Hepatocyte (in vitro differentiated cells): ENCODE measurements around the gene NUMB. TPM values are rescaled to one million over a fixed set of nuclear protein-coding genes. Genes with fewer than 3 reads are reported as not detected.

Experiments used
- DNase-seq: peaks from one replicate; pipeline ENCODE4 v3.0.0-alpha.2; 2016; ENCODE audit warnings: low spot score
- H2AFZ ChIP-seq: fragments of 200-600 bp; sonication (generic); 2 replicates; pipeline ENCODE4 v1.6.0; 2016; ENCODE audit warnings: antibody characterized with exemption, mild to moderate bottlenecking
- H3K27ac ChIP-seq: fragments of 200-600 bp; sonication (generic); 2 replicates; pipeline ENCODE4 v1.5.1; 2016; ENCODE audit warnings: mild to moderate bottlenecking
- H3K27me3 ChIP-seq: fragments of 200-600 bp; sonication (generic); 2 replicates; pipeline ENCODE4 v1.6.1; 2016
- H3K36me3 ChIP-seq: fragments of 200-600 bp; sonication (generic); replicated peaks from 2 replicates; pipeline ENCODE4 v1.5.1; 2016; ENCODE audit warnings: low read depth; ENCODE audit not compliant: insufficient read depth
- H3K4me1 ChIP-seq: fragments of 200-600 bp; sonication (generic); 2 replicates; pipeline ENCODE4 v1.5.1; 2016; ENCODE audit warnings: mild to moderate bottlenecking, moderate library complexity; ENCODE audit not compliant: insufficient read depth
- H3K4me2 ChIP-seq: fragments of 200-600 bp; sonication (generic); 2 replicates; pipeline ENCODE4 v1.6.0; 2016
- H3K4me3 ChIP-seq: fragments of 200-600 bp; sonication (generic); 2 replicates; pipeline ENCODE4 v1.5.1; 2016; ENCODE audit warnings: mild to moderate bottlenecking
- H3K79me2 ChIP-seq: fragments of 200-600 bp; sonication (generic); 2 replicates; pipeline ENCODE4 v1.6.0; 2017; ENCODE audit warnings: mild to moderate bottlenecking
- H3K9me2 ChIP-seq: fragments of 200-600 bp; sonication (generic); replicated peaks from 2 replicates; pipeline ENCODE4 v1.6.0; 2017; ENCODE audit warnings: mild to moderate bottlenecking; ENCODE audit not compliant: insufficient read depth
- H3K9me3 ChIP-seq: fragments of 200-600 bp; sonication (generic); 2 replicates; pipeline ENCODE4 v1.5.1; 2016; ENCODE audit warnings: low read depth, mild to moderate bottlenecking
- H4K20me1 ChIP-seq: fragments of 200-600 bp; sonication (generic); 2 replicates; pipeline ENCODE4 v1.6.0; 2016; ENCODE audit warnings: mild to moderate bottlenecking; ENCODE audit not compliant: insufficient read depth, poor library complexity, severe bottlenecking
- EZH2 ChIP-seq: fragments of 200-600 bp; sonication (generic); IDR thresholded peaks from 2 replicates; pipeline ENCODE4 v1.6.1; 2016; ENCODE audit warnings: antibody characterized with exemption, mild to moderate bottlenecking, borderline replicate concordance
- EZH2phosphoT487 ChIP-seq: fragments of 200-600 bp; sonication (generic); IDR thresholded peaks from one replicate; pipeline ENCODE4 v1.6.1; 2018; ENCODE audit warnings: antibody characterized with exemption, mild to moderate bottlenecking, low read depth, moderate library complexity; ENCODE audit not compliant: unreplicated experiment, severe bottlenecking
- WGBS: methylation state at CpG from one replicate; pipeline ENCODE4 v1.1.6; 2016; ENCODE audit warnings: low lambda C conversion rate; ENCODE audit errors: missing lambda C conversion rate; 5-methylcytosine and 5-hydroxymethylcytosine counted together
- polyA plus RNA-seq: library from polyadenylated mRNA; unstranded; fragments of >200 nt; fragmentation: Nextera tagmentation; extraction: Ambion mirVana; gene quantifications from 2 replicates; pipeline ENCODE4 v1.2.1, GENCODE V29; 2016
- total RNA-seq: library from RNA; depleted of rRNA; stranded (reverse); fragments of >200 nt; gene quantifications from 2 replicates; pipeline ENCODE4 v1.2.3, GENCODE V29; 2014
- TF ChIP-seq, protein P1 (sequence below): fragments of 200-600 bp; sonication (generic); IDR thresholded peaks from 2 replicates; pipeline ENCODE4 v1.5.1; 2016; ENCODE audit warnings: antibody characterized with exemption, mild to moderate bottlenecking; ENCODE audit not compliant: poor library complexity

The NUMB gene
- total and polyA plus RNA-seq, 2 experiments from 2014 or later, result 35.3 to 45.8 TPM

DNA sequence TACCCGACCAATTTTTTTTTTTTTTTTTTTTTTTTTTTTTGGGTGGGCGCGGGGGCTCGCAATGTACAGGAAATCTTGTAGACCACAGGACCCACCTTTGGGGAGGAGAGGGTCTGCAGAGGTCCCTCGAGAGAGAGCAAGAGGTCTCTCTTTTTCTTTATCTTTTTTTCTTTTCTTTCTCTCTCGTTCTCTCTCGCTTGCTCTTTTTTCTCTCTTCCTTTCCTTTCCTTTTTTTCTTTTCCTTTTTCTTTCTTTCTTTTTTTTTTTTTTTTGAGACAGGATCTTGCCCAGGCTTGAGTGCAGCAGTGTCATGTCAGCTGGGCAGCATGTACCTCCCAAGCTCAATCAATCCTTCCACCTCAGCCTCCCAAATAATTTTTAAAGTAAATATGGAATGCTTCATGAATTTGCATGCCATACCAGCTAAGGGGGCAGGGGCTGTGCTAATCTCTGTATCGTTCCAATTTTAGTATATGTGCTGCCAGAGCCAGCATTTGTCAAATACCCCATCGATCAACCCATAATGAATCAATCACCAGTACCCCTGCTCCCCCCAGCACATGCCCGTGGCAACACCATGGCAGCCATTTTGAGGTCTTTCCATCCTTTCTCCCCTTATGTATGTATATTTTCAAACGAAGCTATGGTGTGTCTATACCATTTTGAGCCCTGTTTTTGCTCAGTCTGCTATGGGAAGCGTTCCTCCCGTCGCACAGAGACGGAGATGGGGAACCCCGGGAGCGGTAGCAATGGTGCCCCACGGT lies 211.8 kb downstream of the NUMB start:
- Histone ChIP-seq H3K36me3 (no peaks in the 10 kb centered on the region), H3K9me2 (no peaks in the 10 kb centered on the region), H3K4me3 (peak overlapping the region; percentile 23), H3K79me2 (no peaks in the 10 kb centered on the region), H3K9me3 (no peaks in the 10 kb centered on the region), H3K4me1 (peaks cover 5% of the 10 kb centered on the region), H3K27ac (no peak overlapping the region), H2AFZ (peak overlapping the region; percentile 39), H3K27me3 (no peaks in the 10 kb centered on the region), H4K20me1 (no peaks in the 10 kb centered on the region), H3K4me2 (peak overlapping the region; percentile 90)
- TF ChIP-seq, protein P1, sequence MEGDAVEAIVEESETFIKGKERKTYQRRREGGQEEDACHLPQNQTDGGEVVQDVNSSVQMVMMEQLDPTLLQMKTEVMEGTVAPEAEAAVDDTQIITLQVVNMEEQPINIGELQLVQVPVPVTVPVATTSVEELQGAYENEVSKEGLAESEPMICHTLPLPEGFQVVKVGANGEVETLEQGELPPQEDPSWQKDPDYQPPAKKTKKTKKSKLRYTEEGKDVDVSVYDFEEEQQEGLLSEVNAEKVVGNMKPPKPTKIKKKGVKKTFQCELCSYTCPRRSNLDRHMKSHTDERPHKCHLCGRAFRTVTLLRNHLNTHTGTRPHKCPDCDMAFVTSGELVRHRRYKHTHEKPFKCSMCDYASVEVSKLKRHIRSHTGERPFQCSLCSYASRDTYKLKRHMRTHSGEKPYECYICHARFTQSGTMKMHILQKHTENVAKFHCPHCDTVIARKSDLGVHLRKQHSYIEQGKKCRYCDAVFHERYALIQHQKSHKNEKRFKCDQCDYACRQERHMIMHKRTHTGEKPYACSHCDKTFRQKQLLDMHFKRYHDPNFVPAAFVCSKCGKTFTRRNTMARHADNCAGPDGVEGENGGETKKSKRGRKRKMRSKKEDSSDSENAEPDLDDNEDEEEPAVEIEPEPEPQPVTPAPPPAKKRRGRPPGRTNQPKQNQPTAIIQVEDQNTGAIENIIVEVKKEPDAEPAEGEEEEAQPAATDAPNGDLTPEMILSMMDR, result no peak
- no peak for TF ChIP-seq EZH2phosphoT487
- no peak for TF ChIP-seq EZH2
- WGBS, result 87% methylated on average over 14 of the region's 18 CpGs
- DNase-seq, result no peak

DNA sequence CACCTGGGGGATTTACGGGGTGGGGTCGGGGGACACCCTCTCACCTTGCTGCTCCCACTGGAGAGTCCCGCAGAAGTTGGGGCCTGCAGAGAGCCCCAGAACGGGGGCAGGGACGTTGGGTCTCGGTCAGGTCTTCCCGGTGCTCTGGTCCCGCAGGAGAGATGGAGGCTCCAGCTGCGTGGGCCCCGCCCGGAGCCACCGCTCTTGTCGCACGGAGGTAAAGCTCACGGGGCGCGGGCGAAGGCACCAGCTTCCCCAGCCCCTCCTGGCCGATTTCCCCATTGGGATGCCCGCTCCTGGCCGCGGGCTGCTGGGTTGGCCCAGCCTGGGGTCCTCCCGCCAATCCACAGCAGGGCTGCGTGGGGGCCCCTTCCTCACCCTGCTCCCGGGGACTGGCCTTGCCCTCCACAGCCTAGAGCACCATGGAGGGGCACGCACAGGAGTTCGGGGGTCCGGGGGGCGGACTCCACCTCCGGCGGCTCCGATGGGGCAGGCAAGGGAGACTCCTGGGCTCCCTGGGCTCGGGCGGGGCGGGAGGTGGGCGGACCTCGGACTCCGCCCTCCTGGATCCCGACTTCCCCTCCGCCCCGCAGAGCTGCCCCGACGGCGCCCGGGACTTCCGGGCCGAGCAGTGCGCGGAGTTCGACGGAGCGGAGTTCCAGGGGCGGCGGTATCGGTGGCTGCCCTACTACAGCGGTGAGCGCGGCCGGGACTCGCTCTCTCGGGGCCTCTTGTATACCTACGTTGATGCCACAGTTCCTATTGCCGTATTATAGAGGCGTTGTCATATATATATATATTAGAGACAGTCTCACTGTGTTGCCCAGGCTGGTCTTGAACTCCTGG lies 212.6 kb downstream of the NUMB start:
- Histone ChIP-seq H3K79me2 (no peaks in the 10 kb centered on the region), H4K20me1 (no peaks in the 10 kb centered on the region), H3K4me2 (peak overlapping the region; percentile 90), H3K9me3 (no peaks in the 10 kb centered on the region), H3K9me2 (no peaks in the 10 kb centered on the region), H2AFZ (peak overlapping the region; percentile 39), H3K4me1 (peaks cover 5% of the 10 kb centered on the region), H3K36me3 (no peaks in the 10 kb centered on the region), H3K27ac (no peak overlapping the region), H3K4me3 (peak overlapping the region; percentile 23), H3K27me3 (peaks cover 1% of the 10 kb centered on the region)
- TF ChIP-seq EZH2phosphoT487 (no peak), EZH2 (no peak)
- TF ChIP-seq, protein P1, result no peak
- DNase-seq, result peak; percentile 76
- 38% methylated on average over 31 of the region's 64 CpGs for WGBS

DNA sequence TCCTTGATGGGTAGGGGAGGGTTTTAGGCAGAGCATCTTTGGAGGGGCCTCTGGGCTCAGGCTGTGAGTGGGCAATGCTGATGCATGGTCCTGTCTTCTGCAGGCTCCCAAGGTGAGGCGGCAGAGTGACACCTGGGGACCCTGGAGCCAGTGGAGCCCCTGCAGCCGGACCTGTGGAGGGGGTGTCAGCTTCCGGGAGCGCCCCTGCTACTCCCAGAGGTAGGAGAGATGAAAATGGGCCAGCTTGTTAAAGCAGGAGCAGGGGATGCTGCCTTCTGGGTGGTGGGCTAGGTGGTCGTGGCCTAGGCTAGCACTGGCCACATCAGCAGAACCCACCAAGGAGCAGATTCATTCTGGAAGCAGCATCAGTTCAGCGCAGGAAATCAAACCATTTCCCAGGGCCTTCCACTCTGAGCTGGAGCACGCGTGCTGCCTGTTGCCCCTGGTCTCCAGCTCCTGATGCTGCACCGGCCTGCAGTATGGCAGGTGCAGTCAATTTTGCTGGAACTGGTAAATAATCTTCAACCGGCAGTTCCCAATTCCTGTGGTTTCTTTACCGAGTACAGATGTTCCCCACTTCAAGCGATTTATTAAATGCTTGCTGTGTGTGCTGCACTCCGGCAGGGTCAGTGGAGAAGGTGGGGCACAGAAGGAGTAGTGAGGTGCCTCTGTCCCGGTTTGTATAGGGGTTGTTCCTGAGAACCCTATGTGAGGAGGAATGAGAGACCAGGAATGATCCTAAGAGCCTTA lies 213.6 kb downstream of the NUMB start:
- peak overlapping the region; percentile 90 for H3K4me2 ChIP-seq
- H3K9me2 ChIP-seq, result no peaks in the 10 kb centered on the region
- peaks cover 9% of the 10 kb centered on the region for H3K4me1 ChIP-seq
- H3K36me3 ChIP-seq, result no peaks in the 10 kb centered on the region
- no peak overlapping the region for H3K4me3 ChIP-seq
- 89% methylated on average over 14 of the region's 14 CpGs for WGBS
- no peaks in the 10 kb centered on the region for H3K9me3 ChIP-seq
- H2AFZ ChIP-seq, result no peak overlapping the region
- no peak for DNase-seq
- no peaks in the 10 kb centered on the region for H4K20me1 ChIP-seq
- TF ChIP-seq, protein P1, result no peak
- no peak for TF ChIP-seq EZH2phosphoT487
- no peak for TF ChIP-seq EZH2
- H3K27ac ChIP-seq, result no peak overlapping the region
- peaks cover 9% of the 10 kb centered on the region for H3K27me3 ChIP-seq
- H3K79me2 ChIP-seq, result no peaks in the 10 kb centered on the region
